Measurements from ENCODE around the gene DEUP1. TPM values are rescaled to one million over a fixed set of nuclear protein-coding genes. Genes with fewer than 3 reads are reported as not detected.

The DEUP1 gene
- polyA plus RNA-seq, 2 donors, result not detected

GRCh38 chr11:93344855-93345333, 14.4 kb downstream of the DEUP1 start:
- Histone ChIP-seq H3K36me3 (ENCODE audit: control insufficient read depth in 2 of 2, insufficient read depth in 2 of 2, low read length in 1 of 2) (no peaks in the 10 kb centered on the region), H3K27me3 (ENCODE audit: control insufficient read depth in 1 of 2, insufficient read depth in 2 of 2, low read length in 2 of 2) (no peaks in the 10 kb centered on the region), H3K4me1 (ENCODE audit: control insufficient read depth in 2 of 2, insufficient read depth in 2 of 2, low read length in 1 of 2) (no peaks in the 10 kb centered on the region), H3K27ac (ENCODE audit: low read depth in 2 of 2, low read length in 1 of 2) (no peak overlapping the region), H3K4me3 (ENCODE audit: low read depth in 1 of 2, low read length in 2 of 2) (no peak overlapping the region), H3K9me3 (ENCODE audit: control insufficient read depth in 2 of 2, insufficient read depth in 1 of 2, low read depth in 1 of 2, low read length in 1 of 2) (peaks cover 0 to 3% of the 10 kb centered on the region in 2 donors)
- WGBS, 2 donors, result 91 to 95% methylated on average over 2 of the region's 2 CpGs

DNA sequence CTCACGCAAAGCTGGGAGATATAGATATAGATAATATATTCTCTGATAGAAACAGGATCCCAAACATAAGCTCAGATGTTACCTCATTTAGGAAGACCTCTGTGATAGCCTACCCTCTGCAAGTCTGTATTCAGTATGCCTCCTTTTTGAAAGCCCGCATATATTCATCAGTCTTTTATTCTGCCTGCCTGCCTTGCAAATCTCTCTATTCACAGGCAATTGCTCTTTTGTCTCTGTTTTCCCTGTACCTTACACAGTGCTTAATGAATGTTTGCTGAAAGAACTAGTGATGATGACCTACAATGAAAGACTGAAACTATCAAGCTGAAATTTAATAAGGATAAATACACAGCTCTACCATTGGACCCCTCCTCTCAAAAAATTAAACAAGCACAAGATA, 18.4 kb downstream of the DEUP1 start:
- no peaks in the 10 kb centered on the region for H3K9me3 ChIP-seq (ENCODE audit: control insufficient read depth in 2 of 2, insufficient read depth in 1 of 2, low read depth in 1 of 2, low read length in 1 of 2)
- no peaks in the 10 kb centered on the region for H3K4me1 ChIP-seq (ENCODE audit: control insufficient read depth in 2 of 2, insufficient read depth in 2 of 2, low read length in 1 of 2)
- no peaks in the 10 kb centered on the region for H3K27me3 ChIP-seq (ENCODE audit: control insufficient read depth in 1 of 2, insufficient read depth in 2 of 2, low read length in 2 of 2)
- no peak overlapping the region for H3K4me3 ChIP-seq (ENCODE audit: low read depth in 1 of 2, low read length in 2 of 2)
- H3K36me3 ChIP-seq (ENCODE audit: control insufficient read depth in 2 of 2, insufficient read depth in 2 of 2, low read length in 1 of 2), result no peaks in the 10 kb centered on the region
- H3K27ac ChIP-seq (ENCODE audit: low read depth in 2 of 2, low read length in 1 of 2), result no peak overlapping the region
- WGBS, 2 donors, result 84 to 91% methylated on average over 2 of the region's 2 CpGs

DNA sequence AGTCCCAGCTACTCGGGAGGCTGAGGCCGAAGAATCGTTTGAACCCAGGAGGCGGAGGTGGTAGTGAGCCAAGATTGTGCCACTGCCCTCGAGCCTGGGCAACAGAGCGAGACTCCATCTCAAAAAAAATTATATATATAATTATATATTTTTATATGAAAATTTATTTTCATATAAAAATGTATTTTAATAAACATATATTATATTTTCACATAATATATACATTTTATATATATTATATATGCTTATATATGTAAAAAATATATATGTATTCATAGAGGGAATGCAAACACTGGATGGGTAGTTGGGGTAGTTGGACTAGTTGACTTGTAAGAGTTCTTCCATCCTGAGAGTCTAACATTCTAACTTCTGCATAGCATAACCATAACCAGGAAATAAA, 20.3 kb downstream of the DEUP1 start:
- H3K9me3 ChIP-seq (ENCODE audit: control insufficient read depth in 2 of 2, insufficient read depth in 1 of 2, low read depth in 1 of 2, low read length in 1 of 2), result no peaks in the 10 kb centered on the region
- no peaks in the 10 kb centered on the region for H3K36me3 ChIP-seq (ENCODE audit: control insufficient read depth in 2 of 2, insufficient read depth in 2 of 2, low read length in 1 of 2)
- H3K27ac ChIP-seq (ENCODE audit: low read depth in 2 of 2, low read length in 1 of 2), result no peak overlapping the region
- H3K27me3 ChIP-seq (ENCODE audit: control insufficient read depth in 1 of 2, insufficient read depth in 2 of 2, low read length in 2 of 2), result no peaks in the 10 kb centered on the region
- H3K4me3 ChIP-seq (ENCODE audit: low read depth in 1 of 2, low read length in 2 of 2), result no peak overlapping the region
- H3K4me1 ChIP-seq (ENCODE audit: control insufficient read depth in 2 of 2, insufficient read depth in 2 of 2, low read length in 1 of 2), result no peaks in the 10 kb centered on the region
- WGBS, 2 donors, result 94 to 96% methylated on average over 6 of the region's 6 CpGs

GRCh38 chr11:93359396-93359795, 28.9 kb downstream of the DEUP1 start:
- H3K27me3 ChIP-seq (ENCODE audit: control insufficient read depth in 1 of 2, insufficient read depth in 2 of 2, low read length in 2 of 2), result no peaks in the 10 kb centered on the region
- H3K36me3 ChIP-seq (ENCODE audit: control insufficient read depth in 2 of 2, insufficient read depth in 2 of 2, low read length in 1 of 2), result no peaks in the 10 kb centered on the region
- no peak overlapping the region for H3K4me3 ChIP-seq (ENCODE audit: low read depth in 1 of 2, low read length in 2 of 2)
- no peaks in the 10 kb centered on the region for H3K4me1 ChIP-seq (ENCODE audit: control insufficient read depth in 2 of 2, insufficient read depth in 2 of 2, low read length in 1 of 2)
- 77 to 91% methylated on average over 1 of the region's 1 CpG for WGBS, 2 donors
- no peak overlapping the region for H3K27ac ChIP-seq (ENCODE audit: low read depth in 2 of 2, low read length in 1 of 2)
- H3K9me3 ChIP-seq (ENCODE audit: control insufficient read depth in 2 of 2, insufficient read depth in 1 of 2, low read depth in 1 of 2, low read length in 1 of 2), result no peaks in the 10 kb centered on the region

GRCh38 chr11:93361435-93361834, 30.9 kb downstream of the DEUP1 start:
- no peaks in the 10 kb centered on the region for H3K9me3 ChIP-seq (ENCODE audit: control insufficient read depth in 2 of 2, insufficient read depth in 1 of 2, low read depth in 1 of 2, low read length in 1 of 2)
- H3K36me3 ChIP-seq (ENCODE audit: control insufficient read depth in 2 of 2, insufficient read depth in 2 of 2, low read length in 1 of 2), result no peaks in the 10 kb centered on the region
- H3K27me3 ChIP-seq (ENCODE audit: control insufficient read depth in 1 of 2, insufficient read depth in 2 of 2, low read length in 2 of 2), result no peaks in the 10 kb centered on the region
- no peak overlapping the region for H3K4me3 ChIP-seq (ENCODE audit: low read depth in 1 of 2, low read length in 2 of 2)
- H3K27ac ChIP-seq (ENCODE audit: low read depth in 2 of 2, low read length in 1 of 2), result no peak overlapping the region
- H3K4me1 ChIP-seq (ENCODE audit: control insufficient read depth in 2 of 2, insufficient read depth in 2 of 2, low read length in 1 of 2), result no peaks in the 10 kb centered on the region

- no peaks in the 10 kb centered on the region for H3K36me3 ChIP-seq (ENCODE audit: control insufficient read depth in 2 of 2, insufficient read depth in 2 of 2, low read length in 1 of 2)
- H3K4me1 ChIP-seq (ENCODE audit: control insufficient read depth in 2 of 2, insufficient read depth in 2 of 2, low read length in 1 of 2), result no peaks in the 10 kb centered on the region
- no peaks in the 10 kb centered on the region for H3K9me3 ChIP-seq (ENCODE audit: control insufficient read depth in 2 of 2, insufficient read depth in 1 of 2, low read depth in 1 of 2, low read length in 1 of 2)
- no peak overlapping the region for H3K27ac ChIP-seq (ENCODE audit: low read depth in 2 of 2, low read length in 1 of 2)
- no peak overlapping the region for H3K4me3 ChIP-seq (ENCODE audit: low read depth in 1 of 2, low read length in 2 of 2)
- 88 to 95% methylated on average over 2 of the region's 2 CpGs for WGBS, 2 donors
- H3K27me3 ChIP-seq (ENCODE audit: control insufficient read depth in 1 of 2, insufficient read depth in 2 of 2, low read length in 2 of 2), result no peaks in the 10 kb centered on the region
Observed at GRCh38 chr11:93368022-93368421, 37.5 kb downstream of the DEUP1 start.

DNA sequence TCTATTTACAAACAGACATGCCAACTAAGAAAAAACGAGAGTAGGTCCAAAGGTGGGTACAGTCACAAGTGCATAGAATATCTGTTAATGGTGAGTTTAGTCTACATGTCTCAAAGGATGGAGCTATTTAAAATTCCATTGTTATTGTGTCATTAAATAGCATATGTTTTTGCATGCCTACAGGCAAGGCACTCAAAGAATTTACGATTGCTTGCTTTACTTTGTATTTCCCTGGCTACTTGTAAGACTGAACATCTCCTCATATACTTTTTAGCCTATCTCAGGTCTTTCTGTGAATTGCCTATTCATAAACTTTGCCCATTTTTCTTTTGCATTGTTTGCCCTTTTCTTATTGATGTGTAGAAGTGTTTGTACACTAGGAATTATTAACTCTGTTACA, 39.7 kb downstream of the DEUP1 start:
- Histone ChIP-seq H3K4me1 (ENCODE audit: control insufficient read depth in 2 of 2, insufficient read depth in 2 of 2, low read length in 1 of 2) (no peaks in the 10 kb centered on the region), H3K27me3 (ENCODE audit: control insufficient read depth in 1 of 2, insufficient read depth in 2 of 2, low read length in 2 of 2) (no peaks in the 10 kb centered on the region), H3K27ac (ENCODE audit: low read depth in 2 of 2, low read length in 1 of 2) (no peak overlapping the region), H3K36me3 (ENCODE audit: control insufficient read depth in 2 of 2, insufficient read depth in 2 of 2, low read length in 1 of 2) (no peaks in the 10 kb centered on the region), H3K4me3 (ENCODE audit: low read depth in 1 of 2, low read length in 2 of 2) (no peak overlapping the region), H3K9me3 (ENCODE audit: control insufficient read depth in 2 of 2, insufficient read depth in 1 of 2, low read depth in 1 of 2, low read length in 1 of 2) (no peaks in the 10 kb centered on the region)
- WGBS, 2 donors, result 46 to 56% methylated on average over 2 of the region's 2 CpGs

DNA sequence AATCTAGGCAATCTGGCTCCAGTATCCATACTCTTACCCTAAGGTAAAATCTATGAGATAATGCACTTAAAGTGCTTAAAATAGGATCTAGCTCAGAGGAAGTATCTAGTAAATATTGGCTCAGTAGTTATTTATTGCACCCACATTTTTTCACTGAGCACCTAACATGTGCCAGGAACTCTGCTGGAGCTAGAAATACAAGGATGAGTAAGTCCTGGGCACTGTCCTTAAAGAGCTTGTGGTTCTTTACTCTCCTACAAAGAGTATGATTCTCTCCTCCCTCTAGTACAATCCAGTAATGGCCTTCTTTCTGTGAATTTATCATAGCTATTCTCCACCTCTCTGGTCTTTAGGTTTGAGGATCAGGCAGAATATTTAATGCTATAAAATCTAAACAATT, 59.2 kb downstream of the DEUP1 start:
- Histone ChIP-seq H3K27me3 (ENCODE audit: control insufficient read depth in 1 of 2, insufficient read depth in 2 of 2, low read length in 2 of 2) (no peaks in the 10 kb centered on the region), H3K4me3 (ENCODE audit: low read depth in 1 of 2, low read length in 2 of 2) (no peak overlapping the region), H3K36me3 (ENCODE audit: control insufficient read depth in 2 of 2, insufficient read depth in 2 of 2, low read length in 1 of 2) (no peaks in the 10 kb centered on the region), H3K27ac (ENCODE audit: low read depth in 2 of 2, low read length in 1 of 2) (no peak overlapping the region), H3K4me1 (ENCODE audit: control insufficient read depth in 2 of 2, insufficient read depth in 2 of 2, low read length in 1 of 2) (no peaks in the 10 kb centered on the region), H3K9me3 (ENCODE audit: control insufficient read depth in 2 of 2, insufficient read depth in 1 of 2, low read depth in 1 of 2, low read length in 1 of 2) (no peaks in the 10 kb centered on the region)

DNA sequence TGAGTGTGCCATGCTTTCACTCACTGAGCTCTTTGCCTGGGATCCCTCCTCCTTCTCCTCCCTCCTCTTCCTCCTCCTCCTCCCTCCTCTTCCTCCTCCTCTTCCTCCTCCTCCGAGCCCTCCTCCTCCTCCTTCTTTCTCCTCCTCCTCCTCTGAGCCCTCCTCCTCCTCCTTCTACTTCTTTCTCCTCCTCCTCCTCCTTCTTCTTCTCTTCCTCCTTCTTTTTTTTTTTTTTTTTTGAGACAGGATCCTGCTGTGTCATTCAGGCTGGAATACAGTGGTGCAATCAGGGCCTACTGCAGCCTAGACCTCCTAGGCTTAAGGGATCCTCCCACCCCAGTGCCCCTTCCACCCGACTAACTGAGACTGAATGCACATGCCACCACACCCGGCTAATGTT, 62.3 kb downstream of the DEUP1 start:
- Histone ChIP-seq H3K27me3 (ENCODE audit: control insufficient read depth in 1 of 2, insufficient read depth in 2 of 2, low read length in 2 of 2) (no peaks in the 10 kb centered on the region), H3K4me1 (ENCODE audit: control insufficient read depth in 2 of 2, insufficient read depth in 2 of 2, low read length in 1 of 2) (no peaks in the 10 kb centered on the region), H3K27ac (ENCODE audit: low read depth in 2 of 2, low read length in 1 of 2) (no peak overlapping the region), H3K36me3 (ENCODE audit: control insufficient read depth in 2 of 2, insufficient read depth in 2 of 2, low read length in 1 of 2) (no peaks in the 10 kb centered on the region), H3K9me3 (ENCODE audit: control insufficient read depth in 2 of 2, insufficient read depth in 1 of 2, low read depth in 1 of 2, low read length in 1 of 2) (no peaks in the 10 kb centered on the region), H3K4me3 (ENCODE audit: low read depth in 1 of 2, low read length in 2 of 2) (no peak overlapping the region)
- WGBS, 2 donors, result 67 to 68% methylated on average over 3 of the region's 3 CpGs

- no peak overlapping the region for H3K27ac ChIP-seq (ENCODE audit: low read depth in 2 of 2, low read length in 1 of 2)
- H3K4me3 ChIP-seq (ENCODE audit: low read depth in 1 of 2, low read length in 2 of 2), result no peak overlapping the region
- H3K4me1 ChIP-seq (ENCODE audit: control insufficient read depth in 2 of 2, insufficient read depth in 2 of 2, low read length in 1 of 2), result no peaks in the 10 kb centered on the region
- no peaks in the 10 kb centered on the region for H3K36me3 ChIP-seq (ENCODE audit: control insufficient read depth in 2 of 2, insufficient read depth in 2 of 2, low read length in 1 of 2)
- H3K9me3 ChIP-seq (ENCODE audit: control insufficient read depth in 2 of 2, insufficient read depth in 1 of 2, low read depth in 1 of 2, low read length in 1 of 2), result no peaks in the 10 kb centered on the region
- 47 to 74% methylated on average over 4 of the region's 4 CpGs for WGBS, 2 donors
- H3K27me3 ChIP-seq (ENCODE audit: control insufficient read depth in 1 of 2, insufficient read depth in 2 of 2, low read length in 2 of 2), result no peaks in the 10 kb centered on the region
Observed at GRCh38 chr11:93393386-93393785, 62.8 kb downstream of the DEUP1 start.

Data from esophagus (tissue), 2 donors.